Keratinocyte (primary cell): Measurements from ENCODE around the gene GFAP.

Source experiments
- CTCF ChIP-seq, 3 experiments: IDR thresholded peaks in 1 of 3; conservative IDR thresholded peaks in 1 of 3; optimal IDR thresholded peaks in 1 of 3; 2 replicates in 2 of 3; 3 replicates in 1 of 3; pipeline versions ENCODE3 to v1.5.1; 2011; ENCODE audit warnings: low read length in 3 of 3, mild to moderate bottlenecking in 3 of 3, moderate library complexity in 2 of 3, control low read depth in 1 of 3, inconsistent platforms in 1 of 3; ENCODE audit not compliant: insufficient read depth in 2 of 3; ENCODE audit errors: extremely low read depth in 1 of 3
- EZH2 ChIP-seq: IDR thresholded peaks from one replicate; pipeline ENCODE4 v1.6.1; 2012; ENCODE audit warnings: inconsistent platforms, mild to moderate bottlenecking, low read length, moderate library complexity

- TF ChIP-seq CTCF (optimal IDR thresholded peaks at IDR 0.05 in 1 of 3, IDR thresholded peaks at IDR 0.05 in 1 of 3, conservative IDR thresholded peaks at IDR 0.05 in 1 of 3; ENCODE audit: extremely low read depth in 1 of 3, insufficient read depth in 2 of 3, low read length in 3 of 3), result no peak
- TF ChIP-seq EZH2, result no peak
Observed at GRCh38 chr17:44889003-44889402, 26.3 kb downstream of the GFAP start.
